Stimulated activated CD4-positive, alpha-beta T cell treated with anti-CD3 and anti-CD28 coated beads, TNF-alpha, amount 100 ng/mL, for 1 hour (primary cell): ENCODE measurements around the gene BLOC1S5.
"Not testable (repeated sequence)": the region's sequence is repeated elsewhere in the genome, so short reads cannot be mapped to it uniquely, and the experiment has no call there.

Experiments
- DNase-seq, 3 donors: peaks; one replicate each; pipeline ENCODE4 v3.0.0-alpha.2; 2020; ENCODE audit warnings: low read depth in 3 of 3, low spot score in 1 of 3

Gene BLOC1S5

GRCh38 chr6:8045769-8046168, 18.4 kb downstream of the BLOC1S5 start:
- not testable (repeated sequence) for DNase-seq

GRCh38 chr6:8043221-8043620, 21.0 kb downstream of the BLOC1S5 start:
- no peak for DNase-seq

GRCh38 chr6:8041913-8042583, 22.1 kb downstream of the BLOC1S5 start:
- no peak for DNase-seq

DNA sequence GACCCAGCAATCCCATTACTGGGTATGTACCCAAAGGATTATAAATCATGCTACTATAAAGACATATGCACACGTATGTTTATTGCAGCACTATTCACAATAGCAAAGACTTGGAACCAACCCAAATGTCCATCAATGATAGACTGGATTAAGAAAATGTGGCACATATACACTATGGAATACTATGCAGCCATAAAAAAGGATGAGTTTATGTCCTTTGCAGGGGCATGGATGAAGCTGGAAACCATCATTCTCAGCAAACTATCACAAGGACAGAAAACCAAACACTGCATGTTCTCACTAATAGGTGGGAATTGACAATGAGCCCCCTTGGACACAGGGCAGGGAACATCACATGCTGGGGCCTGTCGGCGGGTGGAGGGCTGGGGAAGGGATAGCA, 30.1 kb downstream of the BLOC1S5 start:
- DNase-seq: not testable (repeated sequence)

DNA sequence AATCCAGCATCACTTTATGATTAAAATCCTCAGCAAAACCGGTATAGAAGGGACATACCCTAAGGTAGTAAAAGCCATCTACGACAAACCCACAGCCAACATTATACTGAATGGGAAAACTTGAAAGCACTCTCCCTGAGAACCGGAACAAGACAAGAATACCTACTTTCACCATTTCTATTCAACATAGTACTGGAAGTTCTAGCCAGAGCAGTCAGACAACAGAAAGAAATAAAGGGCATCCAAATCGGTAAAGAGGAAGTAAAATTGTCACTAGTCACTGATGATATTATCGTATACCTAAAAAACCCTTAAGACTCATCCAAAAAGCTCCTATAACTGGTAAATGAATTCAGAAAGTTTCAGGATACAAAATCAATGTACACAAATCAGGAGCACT, 33.3 kb downstream of the BLOC1S5 start:
- no peak for DNase-seq

DNA sequence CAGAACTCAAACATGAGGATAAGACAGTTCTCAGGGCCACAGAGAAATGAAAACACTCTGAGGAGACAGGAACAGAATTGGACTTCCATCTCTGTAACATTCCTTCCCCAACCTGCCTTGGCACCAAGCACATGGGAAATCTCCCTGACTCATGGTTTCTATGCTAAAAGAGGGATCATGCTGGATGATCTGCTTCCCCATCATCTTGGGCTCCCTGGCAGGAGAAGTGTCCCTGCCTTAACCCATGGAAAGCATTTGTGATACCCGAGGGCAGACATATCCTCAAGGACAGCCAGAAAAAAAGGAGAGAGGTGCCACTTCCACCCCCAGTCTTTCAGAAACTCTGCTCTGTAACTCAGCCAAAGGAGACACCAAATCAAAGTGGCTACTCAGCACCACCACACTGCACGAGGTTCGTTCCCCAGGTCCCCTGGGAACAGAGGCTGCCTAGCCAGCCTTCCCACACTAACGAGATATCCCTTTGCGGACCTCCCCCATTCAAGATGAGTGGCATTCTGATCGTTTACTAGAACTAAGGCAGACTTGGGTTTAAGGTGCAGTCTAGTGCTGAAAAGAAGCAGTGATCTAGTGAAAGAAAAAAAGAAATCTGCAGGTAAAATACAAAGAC, 34.8 kb downstream of the BLOC1S5 start:
- DNase-seq: no peak

- DNase-seq: no peak
Observed at GRCh38 chr6:8027965-8028651, 36.1 kb downstream of the BLOC1S5 start.

DNA sequence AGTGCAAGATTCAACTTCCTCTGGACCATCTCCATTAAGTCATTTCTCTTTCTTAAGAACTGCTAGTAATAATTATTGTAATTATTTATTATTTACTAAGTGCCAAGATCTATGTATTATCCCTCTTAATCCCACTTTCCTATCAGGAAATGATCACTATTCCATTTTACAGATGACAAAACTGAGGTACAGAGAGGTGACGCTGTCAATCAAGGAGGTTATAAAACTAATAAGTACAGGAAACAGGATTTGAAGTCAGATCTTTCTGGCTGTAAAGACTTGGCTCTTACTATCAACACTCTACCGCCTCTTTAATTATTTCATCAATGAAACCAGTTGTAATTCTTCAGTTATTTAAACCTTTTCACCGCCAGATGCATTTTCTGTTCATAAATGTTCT, 37.4 kb downstream of the BLOC1S5 start:
- no peak for DNase-seq

DNA sequence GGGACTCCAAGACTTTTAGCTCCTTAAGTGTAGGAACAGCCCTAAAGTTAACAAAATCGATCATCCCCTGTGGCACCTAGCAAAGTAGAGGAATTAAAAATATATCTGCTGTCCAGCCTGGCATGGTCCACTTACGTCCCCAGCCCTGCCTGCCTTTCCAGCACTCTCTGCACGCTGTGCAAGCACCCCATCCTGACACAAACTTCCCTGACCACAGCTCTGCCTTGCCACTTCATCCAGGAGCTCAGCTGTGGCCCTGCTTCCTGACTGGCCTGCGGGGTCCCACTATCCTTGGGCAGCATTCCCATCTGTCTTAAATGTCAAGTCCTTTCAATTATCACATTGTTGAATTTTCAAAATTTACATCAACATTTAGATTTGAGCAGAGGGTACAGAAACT, 39.0 kb downstream of the BLOC1S5 start:
- no peak for DNase-seq

DNA sequence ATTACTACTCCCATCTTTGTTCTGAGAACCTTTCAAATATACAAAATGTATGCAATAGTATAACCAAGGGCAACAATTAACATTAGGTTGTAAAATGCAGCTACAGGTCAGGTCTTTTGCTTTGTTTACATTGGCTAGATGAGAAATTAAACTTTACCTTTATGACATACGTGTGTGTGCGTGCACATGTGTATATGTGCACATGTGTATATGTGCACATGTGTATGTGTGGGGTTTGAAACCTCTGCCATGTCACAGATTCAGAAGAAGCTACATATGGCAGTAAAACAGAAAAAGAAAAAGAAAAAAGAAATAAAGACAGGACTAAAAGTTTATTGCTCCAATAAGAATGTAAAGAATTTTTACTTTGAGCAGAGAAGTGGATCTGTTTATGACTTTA, 40.6 kb downstream of the BLOC1S5 start:
- DNase-seq: no peak

- no peak for DNase-seq
Observed at GRCh38 chr6:8020083-8020482, 44.1 kb downstream of the BLOC1S5 start.

DNA sequence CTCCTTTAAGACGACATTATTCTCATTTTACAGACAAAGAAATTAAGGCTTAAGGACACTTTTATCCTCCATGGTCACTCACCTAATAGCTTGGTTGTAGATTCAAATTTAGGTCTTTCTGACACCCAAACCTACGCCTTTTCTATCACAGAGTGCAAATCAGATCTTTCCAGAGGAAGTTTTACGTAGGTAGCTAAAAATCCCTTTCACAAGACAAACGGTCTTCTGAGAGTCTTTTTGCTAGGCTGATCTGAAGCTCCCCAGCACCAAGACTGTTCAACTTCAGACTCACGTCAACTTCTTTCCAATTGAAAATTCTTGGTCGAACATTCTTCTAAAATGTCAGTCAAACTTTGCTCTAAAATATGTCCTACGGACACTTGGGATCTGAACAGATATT, 46.5 kb downstream of the BLOC1S5 start:
- no peak for DNase-seq

DNA sequence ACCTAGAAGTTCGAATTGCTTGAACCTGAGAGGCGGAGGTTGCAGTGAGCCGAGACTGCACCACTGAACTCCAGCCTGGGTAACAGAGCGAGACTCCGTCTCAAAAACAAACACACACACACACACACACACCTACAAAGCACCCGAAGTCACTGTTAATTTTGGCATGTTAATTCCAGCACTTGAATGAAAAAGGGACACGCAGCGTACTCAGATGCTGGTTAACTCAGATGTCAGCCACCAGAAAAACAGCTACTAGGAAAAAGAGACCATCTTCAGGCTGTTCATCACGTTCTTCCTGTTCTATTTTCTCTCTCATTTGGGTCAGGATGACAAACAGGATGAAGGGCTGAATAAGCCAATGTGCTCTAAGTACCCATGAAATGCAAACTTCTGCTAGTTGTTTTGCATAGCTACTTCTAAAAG, 46.9 kb downstream of the BLOC1S5 start:
- no peak for DNase-seq

DNA sequence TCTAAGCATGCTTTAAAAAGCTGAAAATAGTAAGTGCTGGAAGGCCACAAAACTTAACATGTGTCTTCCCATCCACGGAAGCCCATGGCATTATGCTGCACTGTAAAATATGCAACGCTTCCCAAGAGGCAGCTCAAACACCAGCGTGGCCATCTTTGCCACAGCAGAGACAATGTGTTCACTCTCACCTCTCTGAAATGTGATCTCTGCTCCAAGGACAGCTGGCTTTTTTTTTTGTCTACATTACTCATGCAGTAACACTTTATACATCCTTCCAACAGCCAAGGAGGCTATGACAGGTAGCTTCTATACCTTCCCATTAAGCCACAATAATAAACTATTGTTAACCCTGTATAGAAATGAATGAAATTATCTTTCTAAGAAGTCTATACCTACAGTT, 49.2 kb downstream of the BLOC1S5 start:
- no peak for DNase-seq

- DNase-seq: no peak
Observed at GRCh38 chr6:8013763-8014162, 50.4 kb downstream of the BLOC1S5 start.

GRCh38 chr6:8006208-8006607, 58.0 kb downstream of the BLOC1S5 start:
- no peak for DNase-seq

DNA sequence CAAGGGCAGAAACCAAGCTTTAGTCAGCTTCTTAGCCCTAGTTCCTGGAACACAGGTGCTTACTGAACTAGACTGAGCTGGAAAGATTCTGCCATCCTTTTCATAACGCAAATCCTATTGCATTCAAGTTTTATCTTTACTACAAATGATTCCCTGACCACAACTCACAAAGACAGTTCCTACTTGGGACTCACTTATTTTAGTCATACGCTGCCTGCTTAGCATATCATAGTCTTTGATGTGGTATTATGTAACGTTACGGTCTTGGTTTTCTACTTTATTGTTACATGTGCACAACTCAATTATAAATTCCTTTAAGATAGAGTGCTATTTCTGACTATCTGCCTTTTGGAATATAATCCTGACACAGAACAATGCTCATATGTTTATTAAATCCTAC, 59.1 kb downstream of the BLOC1S5 start:
- no peak for DNase-seq

- no peak for DNase-seq
Observed at GRCh38 chr6:8000636-8001035, 63.6 kb downstream of the BLOC1S5 start.

GRCh38 chr6:8000188-8000596, 64.0 kb downstream of the BLOC1S5 start:
- DNase-seq: no peak

DNA sequence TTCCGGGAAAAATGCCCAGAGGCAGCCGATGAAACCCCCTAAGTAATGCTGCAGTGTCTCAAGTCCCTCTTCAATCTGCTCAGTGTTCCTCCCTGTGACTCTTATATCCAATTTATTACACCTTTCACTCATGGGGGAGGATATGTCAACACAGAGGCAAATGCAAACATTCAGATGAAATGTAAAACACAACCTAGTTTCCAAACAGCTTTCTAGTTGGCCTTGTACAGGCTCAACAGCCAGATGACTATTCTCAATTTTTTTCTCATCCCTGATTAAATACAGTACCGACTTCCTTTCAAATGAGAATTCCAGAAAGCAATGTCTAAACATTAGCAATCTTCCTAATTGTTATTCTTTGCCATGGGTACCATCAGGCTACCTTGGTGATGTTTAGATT, 65.0 kb downstream of the BLOC1S5 start:
- no peak for DNase-seq

GRCh38 chr6:7998103-7998725, 66.0 kb downstream of the BLOC1S5 start:
- DNase-seq: no peak

- no peak for DNase-seq
Observed at GRCh38 chr6:7997286-7997685, 66.9 kb downstream of the BLOC1S5 start.
